Endothelial cell of umbilical vein (primary cell): Measurements from ENCODE around the gene ZNF487. TPM values are rescaled to one million over a fixed set of nuclear protein-coding genes. Genes with fewer than 3 reads are reported as not detected.

Source experiments
- BruUV-seq: library from RNA; stranded (reverse); fragments of 400-500 nt; replicated peaks from 2 replicates; lab custom pipeline; 2021; lab: Mats Ljungman, UMichigan
- CTCF ChIA-PET: fragments of 300-600, 350-600 bp; sonication (Branson Sonifier 250); formaldehyde crosslinking; loops from one replicate; lab custom pipeline; 2021; ENCODE audit warnings: antibody characterized with exemption, inconsistent platforms; lab: Charles Lee
- POLR2A ChIA-PET: fragments of 300-600, 350-600 bp; sonication (Branson Sonifier 250); formaldehyde crosslinking; loops from one replicate; lab custom pipeline; 2021; ENCODE audit warnings: antibody characterized with exemption, inconsistent platforms; lab: Charles Lee
- DNase-seq: peaks from one replicate; pipeline ENCODE4 v3.0.0-alpha.2; 2011; ENCODE audit warnings: low read depth, low spot score
- FAIRE-seq: peaks from 2 replicates; lab custom pipeline; 2011; peaks lifted over from hg19 to GRCh38; lab: Jason Lieb, UNC
- H2AFZ ChIP-seq: 2 replicates; pipeline ENCODE4 v1.6.0; 2012; ENCODE audit warnings: low read depth, low read length, control low read depth, inconsistent platforms
- H3K27ac ChIP-seq: 2 replicates; pipeline ENCODE4 v1.5.1; 2011; ENCODE audit warnings: low read depth, mild to moderate bottlenecking, control low read depth, low read length, moderate library complexity; ENCODE audit not compliant: insufficient read depth
- H3K27me3 ChIP-seq, 2 experiments: 2 replicates each; pipeline versions ENCODE4 v1.6.0 to v1.6.1; 2011; ENCODE audit warnings: low read length in 2 of 2, mixed read lengths in 1 of 2; ENCODE audit not compliant: control insufficient read depth in 2 of 2, insufficient read depth in 2 of 2
- H3K36me3 ChIP-seq, 2 experiments: 2 replicates in 1 of 2; 3 replicates in 1 of 2; pipeline ENCODE4 v1.5.1; 2011; ENCODE audit warnings: low read length in 2 of 2, mild to moderate bottlenecking in 1 of 2, moderate library complexity in 1 of 2; ENCODE audit not compliant: control insufficient read depth in 2 of 2, insufficient read depth in 2 of 2; ENCODE audit errors: extremely low read depth in 1 of 2
- H3K4me1 ChIP-seq: 3 replicates; pipeline ENCODE4 v1.5.1; 2011; ENCODE audit warnings: mild to moderate bottlenecking, low read length; ENCODE audit not compliant: control insufficient read depth, insufficient read depth; ENCODE audit errors: extremely low read depth
- H3K4me2 ChIP-seq: 2 replicates; pipeline ENCODE4 v1.6.1; 2011; ENCODE audit warnings: low read length, control low read depth, mixed read lengths; ENCODE audit not compliant: insufficient read depth
- H3K4me3 ChIP-seq, 3 experiments: fragments of 200-600 bp in 1 of 3; sonication (generic), shearing (Covaris generic) in 1 of 3; replicated peaks in 1 of 3; 2 replicates each; pipeline ENCODE4 v1.5.1; 2011 to 2016; ENCODE audit warnings: control low read depth in 3 of 3, low read length in 3 of 3, mild to moderate bottlenecking in 2 of 3, inconsistent platforms in 1 of 3, low read depth in 1 of 3, moderate library complexity in 1 of 3; ENCODE audit not compliant: insufficient read depth in 1 of 3
- H3K79me2 ChIP-seq: 2 replicates; pipeline ENCODE4 v1.6.0; 2012; ENCODE audit warnings: low read length, inconsistent platforms; ENCODE audit not compliant: control insufficient read depth, insufficient read depth
- H3K9ac ChIP-seq: replicated peaks from 2 replicates; pipeline ENCODE3; 2011; ENCODE audit warnings: low read length, control low read depth; ENCODE audit not compliant: insufficient read depth; ENCODE audit errors: extremely low read depth
- H3K9me1 ChIP-seq: replicated peaks from 3 replicates; pipeline ENCODE4 v1.6.0; 2011; ENCODE audit warnings: mild to moderate bottlenecking, low read length; ENCODE audit not compliant: control insufficient read depth, insufficient read depth; ENCODE audit errors: extremely low read depth
- H3K9me3 ChIP-seq: replicated peaks from 2 replicates; pipeline ENCODE4 v1.5.1; 2012; ENCODE audit warnings: low read length, inconsistent platforms; ENCODE audit not compliant: control insufficient read depth, insufficient read depth
- H4K20me1 ChIP-seq: replicated peaks from 2 replicates; pipeline ENCODE3; 2011; ENCODE audit warnings: mild to moderate bottlenecking, low read length; ENCODE audit not compliant: control insufficient read depth, insufficient read depth; ENCODE audit errors: extremely low read depth
- EZH2 ChIP-seq: IDR thresholded peaks from 2 replicates; pipeline ENCODE4 v1.6.1; 2012; ENCODE audit warnings: borderline replicate concordance, low read depth, mild to moderate bottlenecking, moderate library complexity, low read length, inconsistent platforms; ENCODE audit not compliant: severe bottlenecking
- FOS ChIP-seq: IDR thresholded peaks from 2 replicates; pipeline ENCODE4 v1.6.1; 2011; ENCODE audit warnings: mild to moderate bottlenecking, low read length, moderate library complexity, borderline replicate concordance; ENCODE audit not compliant: insufficient read depth
- GATA2 ChIP-seq: IDR thresholded peaks from 2 replicates; pipeline ENCODE4 v1.7.0; 2011; ENCODE audit warnings: low read depth, mild to moderate bottlenecking, moderate library complexity, mixed read lengths, low read length; ENCODE audit not compliant: insufficient read length, insufficient read depth
- JUN ChIP-seq: IDR thresholded peaks from 2 replicates; pipeline ENCODE4 v1.6.1; 2011; ENCODE audit warnings: borderline replicate concordance, low read depth; ENCODE audit not compliant: insufficient read length, insufficient read depth
- MYC ChIP-seq: IDR thresholded peaks from one replicate; pipeline ENCODE4 v1.6.1; 2011; ENCODE audit warnings: mild to moderate bottlenecking, low read depth, low read length
- POLR2A ChIP-seq: IDR thresholded peaks from 2 replicates; pipeline ENCODE4 v1.6.1; 2012; ENCODE audit warnings: low read depth, mild to moderate bottlenecking, control low read depth, low read length
- POLR2AphosphoS5 ChIP-seq: IDR thresholded peaks from 2 replicates; pipeline ENCODE4 v1.6.1; 2012; ENCODE audit warnings: low read depth, mild to moderate bottlenecking, control low read depth, low read length, moderate library complexity; ENCODE audit not compliant: insufficient read depth
- dilution Hi-C: fragments of 300-500 bp; cut with MboI; formaldehyde crosslinking; loops from one replicate; pipeline ENCODE4 v1.15.0; 2019; ENCODE audit warnings: low sequenced_read_pairs; ENCODE audit not compliant: extremely low pct_ligation_motif_present
- intact Hi-C: fragments of 100-400 bp; cut with micrococcal nuclease; formaldehyde crosslinking; loops from one replicate; pipeline ENCODE4 v1.10.0; 2022
- polyA plus RNA-seq, 4 experiments: library from polyadenylated mRNA; depleted of rRNA in 3 of 4; stranded (reverse) in 3 of 4; unstranded in 1 of 4; fragments of >200 nt; gene quantifications; 2 replicates each; pipeline versions ENCODE4 v1.2.1 to v1.2.3, GENCODE V29; 2011 to 2012; ENCODE audit warnings: missing spikeins in 1 of 4
- total RNA-seq: library from RNA; stranded (reverse); gene quantifications from 2 replicates; pipeline ENCODE4 v1.2.3, GENCODE V29; 2021
- TF ChIP-seq, protein P1 (sequence below), 2 donors: IDR thresholded peaks; 1 replicate in 1 of 2; 2 replicates in 1 of 2; pipeline ENCODE4 v1.5.1; 2011; ENCODE audit warnings: low read length in 2 of 2, mild to moderate bottlenecking in 2 of 2, moderate library complexity in 2 of 2, control low read depth in 1 of 2, inconsistent platforms in 1 of 2, low read depth in 1 of 2; ENCODE audit not compliant: insufficient read depth in 1 of 2; ENCODE audit errors: extremely low read depth in 1 of 2
- TF ChIP-seq, protein P2 (sequence below): IDR thresholded peaks from 2 replicates; pipeline ENCODE4 v1.6.1; 2011; ENCODE audit not compliant: insufficient read depth, insufficient read length

ZNF487 gene
- total and polyA plus RNA-seq, 2 donors (not counting 3 experiments of a cell fraction or from before 2014, with no cell fraction given), result 2.1 to 2.6 TPM

DNA sequence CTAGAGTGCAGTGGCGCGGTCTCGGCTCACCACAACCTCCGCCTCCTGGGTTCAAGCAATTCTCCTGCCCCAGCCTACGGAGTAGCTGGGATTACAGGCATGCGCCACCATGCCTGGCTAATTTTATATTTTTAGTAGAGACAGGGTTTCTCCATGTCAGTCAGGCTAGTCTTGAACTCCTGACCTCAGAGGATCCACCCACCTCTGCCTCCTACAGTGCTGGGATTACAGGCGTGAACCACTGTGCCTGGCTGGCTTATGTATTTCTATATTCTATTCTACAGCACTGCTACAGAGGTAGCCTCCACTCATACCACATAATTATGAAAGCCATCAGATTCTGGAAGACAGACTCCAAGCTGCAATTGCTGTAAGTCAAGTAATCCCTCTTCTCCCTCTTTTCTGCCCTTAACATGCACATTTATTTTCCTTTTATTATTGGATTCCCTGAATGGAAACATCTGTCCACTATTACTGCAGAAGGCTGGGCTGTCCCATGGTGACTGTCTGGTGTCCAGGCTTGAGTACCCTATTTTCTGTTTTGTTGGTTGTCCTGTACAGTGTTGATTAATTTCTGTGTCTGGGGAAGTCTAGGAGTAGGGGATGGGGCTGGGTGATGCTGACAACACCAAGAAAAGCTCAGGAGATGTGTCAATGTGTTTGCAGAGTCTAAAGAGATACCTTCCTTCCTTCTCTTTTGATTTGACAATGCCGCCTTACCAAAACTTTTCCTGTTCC, 5.8 kb upstream of the ZNF487 start:
- dilution Hi-C loops, result no loop called here

More for the DNA sequence above, 5.8 kb upstream of the ZNF487 start:
- H3K9me3 ChIP-seq, result no peaks in the 10 kb centered on the region
- no peaks in the 10 kb centered on the region for H3K36me3 ChIP-seq
- no peaks in the 10 kb centered on the region for H3K79me2 ChIP-seq
- H3K27me3 ChIP-seq, result no peaks in the 10 kb centered on the region
- no peak overlapping the region for H3K27ac ChIP-seq
- no peaks in the 10 kb centered on the region for H4K20me1 ChIP-seq
- no peak overlapping the region for H3K4me2 ChIP-seq
- H3K4me1 ChIP-seq, result no peaks in the 10 kb centered on the region
- TF ChIP-seq EZH2 (no peak), GATA2 (no peak), MYC (no peak), JUN (no peak), POLR2A (no peak), FOS (no peak), POLR2AphosphoS5 (no peak)
- TF ChIP-seq, protein P1, sequence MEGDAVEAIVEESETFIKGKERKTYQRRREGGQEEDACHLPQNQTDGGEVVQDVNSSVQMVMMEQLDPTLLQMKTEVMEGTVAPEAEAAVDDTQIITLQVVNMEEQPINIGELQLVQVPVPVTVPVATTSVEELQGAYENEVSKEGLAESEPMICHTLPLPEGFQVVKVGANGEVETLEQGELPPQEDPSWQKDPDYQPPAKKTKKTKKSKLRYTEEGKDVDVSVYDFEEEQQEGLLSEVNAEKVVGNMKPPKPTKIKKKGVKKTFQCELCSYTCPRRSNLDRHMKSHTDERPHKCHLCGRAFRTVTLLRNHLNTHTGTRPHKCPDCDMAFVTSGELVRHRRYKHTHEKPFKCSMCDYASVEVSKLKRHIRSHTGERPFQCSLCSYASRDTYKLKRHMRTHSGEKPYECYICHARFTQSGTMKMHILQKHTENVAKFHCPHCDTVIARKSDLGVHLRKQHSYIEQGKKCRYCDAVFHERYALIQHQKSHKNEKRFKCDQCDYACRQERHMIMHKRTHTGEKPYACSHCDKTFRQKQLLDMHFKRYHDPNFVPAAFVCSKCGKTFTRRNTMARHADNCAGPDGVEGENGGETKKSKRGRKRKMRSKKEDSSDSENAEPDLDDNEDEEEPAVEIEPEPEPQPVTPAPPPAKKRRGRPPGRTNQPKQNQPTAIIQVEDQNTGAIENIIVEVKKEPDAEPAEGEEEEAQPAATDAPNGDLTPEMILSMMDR (IDR thresholded peaks at IDR 0.05; ENCODE audit: extremely low read depth in 1 of 2, insufficient read depth in 1 of 2, low read depth in 1 of 2, low read length in 2 of 2), result no peak
- TF ChIP-seq, protein P2, sequence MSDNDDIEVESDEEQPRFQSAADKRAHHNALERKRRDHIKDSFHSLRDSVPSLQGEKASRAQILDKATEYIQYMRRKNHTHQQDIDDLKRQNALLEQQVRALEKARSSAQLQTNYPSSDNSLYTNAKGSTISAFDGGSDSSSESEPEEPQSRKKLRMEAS, result no peak
- no peak overlapping the region for H3K9ac ChIP-seq
- intact Hi-C loops, result no loop called here
- FAIRE-seq (no peak), DNase-seq (no peak)
- H2AFZ ChIP-seq, result no peak overlapping the region
- H3K9me1 ChIP-seq, result no peaks in the 10 kb centered on the region
- BruUV-seq, result no TSS peak
- ChIA-PET CTCF (no interaction called here), POLR2A (no interaction called here)
- H3K4me3 ChIP-seq, result no peak overlapping the region
